ENCODE results near the gene PARN.

DNA sequence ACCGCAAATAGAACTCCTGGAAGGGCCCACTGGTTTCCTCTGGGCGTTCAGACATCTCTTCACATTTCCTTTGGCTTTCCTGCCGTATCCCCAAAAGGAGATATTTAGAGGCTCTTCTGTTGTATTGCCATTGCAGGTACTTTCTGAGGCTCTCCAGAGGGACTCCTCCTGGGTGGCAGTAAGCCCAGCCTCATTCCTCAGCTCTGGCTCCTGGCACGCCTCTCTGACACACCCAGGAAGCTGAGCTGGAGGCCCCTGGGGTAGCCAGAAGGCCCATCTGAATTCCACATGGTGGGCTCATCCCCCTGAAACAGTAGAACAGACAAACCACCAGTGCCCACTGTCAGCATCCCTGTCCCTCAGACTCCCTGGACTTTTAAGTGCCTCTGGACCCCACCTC is 206.7 kb downstream of the PARN start:
- TF ChIP-seq CTCF (IDR thresholded peaks at IDR 0.05; ENCODE audit: low read depth, low read length) = no peak
- TF ChIP-seq POLR2A (IDR thresholded peaks at IDR 0.05; ENCODE audit: extremely low read depth, insufficient read length) = no peak
